HEK293 (cell line): ENCODE results near the gene SH3BGRL3.

Source experiments
- BCL11A ChIP-seq: fragments of 450-650 bp; formaldehyde crosslinking; IDR thresholded peaks from 2 replicates; pipeline ENCODE4 v1.5.1; 2016; ENCODE audit warnings: low read depth, missing biosample characterization, missing genetic modification characterization
- HOXA7 ChIP-seq: sonication (generic); formaldehyde crosslinking; IDR thresholded peaks from 2 replicates; pipeline ENCODE4 v1.8.1; 2022; ENCODE audit warnings: missing genetic modification reagents, borderline replicate concordance
- HOXD13 ChIP-seq: sonication (generic); formaldehyde crosslinking; IDR thresholded peaks from 2 replicates; pipeline ENCODE4 v1.8.0; 2022; ENCODE audit warnings: missing genetic modification reagents, borderline replicate concordance
- KLF1 ChIP-seq: fragments of 450-650 bp; formaldehyde crosslinking; IDR thresholded peaks from 2 replicates; pipeline ENCODE4 v1.5.1; 2016; ENCODE audit warnings: missing biosample characterization, missing genetic modification characterization
- MYNN ChIP-seq: fragments of 450-650 bp; formaldehyde crosslinking; IDR thresholded peaks from 2 replicates; pipeline ENCODE4 v1.5.1; 2016; ENCODE audit warnings: missing biosample characterization, missing genetic modification characterization, borderline replicate concordance
- OSR2 ChIP-seq: fragments of 450-650 bp; formaldehyde crosslinking; IDR thresholded peaks from 2 replicates; pipeline ENCODE4 v1.5.1; 2016; ENCODE audit warnings: missing biosample characterization, missing genetic modification characterization
- PRDM10 ChIP-seq: fragments of 450-650 bp; formaldehyde crosslinking; IDR thresholded peaks from 2 replicates; pipeline ENCODE4 v1.5.1; 2016; ENCODE audit warnings: missing biosample characterization, missing genetic modification characterization
- SALL2 ChIP-seq: fragments of 450-650 bp; formaldehyde crosslinking; IDR thresholded peaks from 2 replicates; pipeline ENCODE4 v1.5.0; 2017; ENCODE audit warnings: missing biosample characterization, mild to moderate bottlenecking, missing genetic modification characterization, borderline replicate concordance
- TSHZ1 ChIP-seq: fragments of 450-650 bp; formaldehyde crosslinking; IDR thresholded peaks from 2 replicates; pipeline ENCODE4 v1.5.1; 2016; ENCODE audit warnings: missing biosample characterization, missing genetic modification characterization, borderline replicate concordance
- YY1 ChIP-seq: fragments of 450-650 bp; formaldehyde crosslinking; IDR thresholded peaks from 2 replicates; pipeline ENCODE4 v1.5.1; 2018; ENCODE audit warnings: missing biosample characterization, missing genetic modification characterization
- ZBTB17 ChIP-seq: fragments of 450-650 bp; formaldehyde crosslinking; IDR thresholded peaks from 2 replicates; pipeline ENCODE4 v1.5.1; 2016; ENCODE audit warnings: missing biosample characterization, missing genetic modification characterization
- ZBTB21 ChIP-seq: fragments of 450-650 bp; formaldehyde crosslinking; IDR thresholded peaks from 2 replicates; pipeline ENCODE4 v1.5.1; 2017; ENCODE audit warnings: missing biosample characterization, missing genetic modification characterization
- ZFP37 ChIP-seq: fragments of 450-650 bp; formaldehyde crosslinking; IDR thresholded peaks from 2 replicates; pipeline ENCODE4 v1.5.1; 2016; ENCODE audit warnings: missing biosample characterization, missing genetic modification characterization
- ZNF133 ChIP-seq: fragments of 450-650 bp; formaldehyde crosslinking; IDR thresholded peaks from 2 replicates; pipeline ENCODE4 v1.5.1; 2016; ENCODE audit warnings: missing biosample characterization, missing genetic modification characterization
- ZNF214 ChIP-seq: fragments of 450-650 bp; formaldehyde crosslinking; IDR thresholded peaks from 2 replicates; pipeline ENCODE4 v1.5.1; 2017; ENCODE audit warnings: missing biosample characterization, mild to moderate bottlenecking, missing genetic modification characterization, borderline replicate concordance
- ZNF221 ChIP-seq: fragments of 450-650 bp; formaldehyde crosslinking; IDR thresholded peaks from 2 replicates; pipeline ENCODE4 v1.5.1; 2017; ENCODE audit warnings: missing biosample characterization, missing genetic modification characterization, borderline replicate concordance
- ZNF239 ChIP-seq: fragments of 450-650 bp; formaldehyde crosslinking; IDR thresholded peaks from 2 replicates; pipeline ENCODE4 v1.5.1; 2016; ENCODE audit warnings: missing biosample characterization, missing genetic modification characterization
- ZNF274 ChIP-seq, 2 experiments: fragments of 200-500 bp in 1 of 2; fragments of 450-650 bp in 1 of 2; sonication (Bioruptor generic) in 1 of 2; formaldehyde crosslinking in 1 of 2; IDR thresholded peaks; 2 replicates each; pipeline versions ENCODE4 v1.5.1 to v1.6.1; 2014 to 2016; ENCODE audit warnings: borderline replicate concordance in 1 of 2, inconsistent platforms in 1 of 2, low read length in 1 of 2, missing biosample characterization in 1 of 2, missing genetic modification characterization in 1 of 2
- ZNF302 ChIP-seq: fragments of 450-650 bp; formaldehyde crosslinking; IDR thresholded peaks from 2 replicates; pipeline ENCODE4 v1.5.1; 2016; ENCODE audit warnings: missing biosample characterization, missing genetic modification characterization, low read depth
- ZNF341 ChIP-seq: fragments of 450-650 bp; formaldehyde crosslinking; IDR thresholded peaks from 2 replicates; pipeline ENCODE4; 2016; ENCODE audit warnings: low read depth, missing biosample characterization, missing genetic modification characterization
- ZNF354C ChIP-seq: fragments of 450-650 bp; formaldehyde crosslinking; IDR thresholded peaks from 2 replicates; pipeline ENCODE4 v1.5.1; 2016; ENCODE audit warnings: missing biosample characterization, missing genetic modification characterization, low read depth, borderline replicate concordance
- ZNF510 ChIP-seq: fragments of 450-650 bp; formaldehyde crosslinking; IDR thresholded peaks from 2 replicates; pipeline ENCODE4 v1.5.1; 2018; ENCODE audit warnings: mild to moderate bottlenecking, missing genetic modification characterization, missing biosample characterization; ENCODE audit not compliant: insufficient replicate concordance
- ZNF571 ChIP-seq: fragments of 450-650 bp; formaldehyde crosslinking; IDR thresholded peaks from 2 replicates; pipeline ENCODE4 v1.5.0; 2017; ENCODE audit warnings: missing biosample characterization, missing genetic modification characterization
- ZNF580 ChIP-seq: fragments of 450-650 bp; formaldehyde crosslinking; IDR thresholded peaks from 2 replicates; pipeline ENCODE4 v1.5.1; 2016; ENCODE audit warnings: missing biosample characterization, missing genetic modification characterization
- ZNF585B ChIP-seq: fragments of 450-650 bp; formaldehyde crosslinking; IDR thresholded peaks from 2 replicates; pipeline ENCODE4 v1.5.1; 2016; ENCODE audit warnings: missing biosample characterization, missing genetic modification characterization
- ZNF610 ChIP-seq: fragments of 450-650 bp; formaldehyde crosslinking; IDR thresholded peaks from 2 replicates; pipeline ENCODE4 v1.5.1; 2016; ENCODE audit warnings: missing biosample characterization, missing genetic modification characterization, borderline replicate concordance
- ZNF626 ChIP-seq: fragments of 450-650 bp; sonication (Bioruptor Pico); formaldehyde crosslinking; IDR thresholded peaks from 2 replicates; pipeline ENCODE4 v1.5.1; 2018; ENCODE audit warnings: missing biosample characterization, missing genetic modification characterization, inconsistent platforms
- ZNF654 ChIP-seq: fragments of 450-650 bp; formaldehyde crosslinking; IDR thresholded peaks from 2 replicates; pipeline ENCODE4 v1.5.1; 2016; ENCODE audit warnings: low read depth, missing biosample characterization, missing genetic modification characterization
- ZNF692 ChIP-seq: fragments of 450-650 bp; formaldehyde crosslinking; IDR thresholded peaks from 2 replicates; pipeline ENCODE4 v1.5.1; 2016; ENCODE audit warnings: missing biosample characterization, missing genetic modification characterization
- ZNF707 ChIP-seq: fragments of 450-650 bp; formaldehyde crosslinking; IDR thresholded peaks from 2 replicates; pipeline ENCODE4 v1.5.1; 2016; ENCODE audit warnings: missing biosample characterization, missing genetic modification characterization
- ZNF791 ChIP-seq: fragments of 450-650 bp; formaldehyde crosslinking; IDR thresholded peaks from 2 replicates; pipeline ENCODE4 v1.5.1; 2016; ENCODE audit warnings: missing biosample characterization, missing genetic modification characterization
- ZNF792 ChIP-seq: fragments of 450-650 bp; formaldehyde crosslinking; IDR thresholded peaks from 2 replicates; pipeline ENCODE4 v1.5.1; 2016; ENCODE audit warnings: missing biosample characterization, missing genetic modification characterization

Gene SH3BGRL3

GRCh38 chr1:26233903-26234643, 45.8 kb upstream of the SH3BGRL3 start, which contains the start of gene CEP85 (continued):
- TF ChIP-seq ZNF214 (tag by site-specific recombination) (no peak), ZNF626 (no peak), ZFP37 (tag by site-specific recombination) (peak; percentile 66; the same call in 1 of the 2 replicates), ZNF654 (tag by site-specific recombination) (peak; percentile 73), ZNF580 (peak; percentile 8; the same call in 1 of the 2 replicates), ZNF585B (no peak), TSHZ1 (tag by site-specific recombination) (no peak), HOXD13 (CRISPR knock-in tag) (no peak), ZNF792 (tag by site-specific recombination) (no peak), HOXA7 (CRISPR knock-in tag) (no peak), ZBTB21 (tag by site-specific recombination) (no peak), ZNF302 (tag by site-specific recombination) (no peak), ZNF221 (tag by site-specific recombination) (no peak), ZNF239 (tag by site-specific recombination) (no peak), MYNN (tag by site-specific recombination) (no peak), ZNF354C (tag by site-specific recombination) (no peak), ZNF791 (tag by site-specific recombination) (no peak), KLF1 (tag by site-specific recombination) (peak; percentile 60; the same call in 1 of the 2 replicates), ZNF610 (tag by site-specific recombination) (no peak; the same call in 1 of the 2 replicates), ZBTB17 (tag by site-specific recombination) (no peak), SALL2 (tag by site-specific recombination) (no peak), ZNF571 (tag by site-specific recombination) (no peak), BCL11A (tag by site-specific recombination) (no peak), ZNF341 (tag by site-specific recombination) (peak; percentile 91), ZNF692 (tag by site-specific recombination) (peak; percentile 69; the same call in 1 of the 2 replicates), ZNF707 (tag by site-specific recombination) (no peak), OSR2 (tag by site-specific recombination) (no peak), ZNF510 (tag by site-specific recombination) (no peak), YY1 (tag by site-specific recombination) (no peak), ZNF133 (tag by site-specific recombination) (no peak), PRDM10 (tag by site-specific recombination) (peak; percentile 56; the same call in 1 of the 2 replicates), ZNF274 (IDR thresholded peaks at IDR 0.05; ENCODE audit: low read length) (no peak), ZNF274 (tag by site-specific recombination; IDR thresholded peaks at IDR 0.05; ENCODE audit: borderline replicate concordance) (no peak)
